ENCODE data around the gene FAM47C. TPM values are rescaled to one million over a fixed set of nuclear protein-coding genes. Genes with fewer than 3 reads are reported as not detected.
"Not testable (repeated sequence)": the region's sequence is repeated elsewhere in the genome, so short reads cannot be mapped to it uniquely, and the experiment has no call there.

Gene FAM47C
- total RNA-seq: not detected
- not detected for total RNA-seq (2013)

- H3K9me3 ChIP-seq (ENCODE audit: control insufficient read depth, insufficient read depth, low read length); H3K4me3 Mint-ChIP-seq; H3K27me3 ChIP-seq (ENCODE audit: control insufficient read depth, insufficient read depth, low read length); DNase-seq; H3K27me3 Mint-ChIP-seq (ENCODE audit: low read depth in 2 of 2); H3K27ac ChIP-seq (ENCODE audit: low read length); intact Hi-C loops (cut with micrococcal nuclease); H3K9me3 Mint-ChIP-seq; H3K27ac Mint-ChIP-seq; H3K36me3 Mint-ChIP-seq; H3K4me1 Mint-ChIP-seq; H3K4me3 ChIP-seq (ENCODE audit: low read length); ATAC-seq; H3K36me3 ChIP-seq (ENCODE audit: control insufficient read depth, insufficient read depth, low read length); H3K4me1 ChIP-seq (ENCODE audit: control insufficient read depth, insufficient read depth, low read length): not testable (repeated sequence)
- WGBS (ENCODE audit: insufficient coverage): 89% methylated on average over 24 of the region's 24 CpGs
Observed at GRCh38 chrX:37008182-37008581, at the start of gene FAM47C. Gene FAM47C, plus strand, starts transcription at chrX:37008366. Its CDS starts 45 bp downstream, at chrX:37008411.

GRCh38 chrX:36961590-36961989, 46.6 kb upstream of the FAM47C start:
- Histone ChIP-seq H3K27ac (ENCODE audit: low read length) (no peak overlapping the region), H3K9me3 (ENCODE audit: control insufficient read depth, insufficient read depth, low read length) (no peaks in the 10 kb centered on the region), H3K27me3 (ENCODE audit: control insufficient read depth, insufficient read depth, low read length) (no peaks in the 10 kb centered on the region), H3K4me3 (ENCODE audit: low read length) (no peak overlapping the region), H3K4me1 (ENCODE audit: control insufficient read depth, insufficient read depth, low read length) (no peaks in the 10 kb centered on the region), H3K36me3 (ENCODE audit: control insufficient read depth, insufficient read depth, low read length) (no peaks in the 10 kb centered on the region)
- ATAC-seq: no peak
- Mint-ChIP-seq H3K4me1 (no peaks in the 10 kb centered on the region), H3K27me3 (ENCODE audit: low read depth in 2 of 2) (peaks cover 12 to 18% of the 10 kb centered on the region in 2 donors), H3K27ac (no peak overlapping the region), H3K4me3 (no peak overlapping the region), H3K9me3 (no peaks in the 10 kb centered on the region), H3K36me3 (no peaks in the 10 kb centered on the region)
- WGBS (ENCODE audit: insufficient coverage): 73% methylated on average over 7 of the region's 10 CpGs
- intact Hi-C loops (cut with micrococcal nuclease): no loop called here
- no peak for TF ChIP-seq CTCF (IDR thresholded peaks at IDR 0.05)
- DNase-seq: no peak

- no peaks in the 10 kb centered on the region for H3K36me3 Mint-ChIP-seq
- no peak for TF ChIP-seq CTCF (IDR thresholded peaks at IDR 0.05)
- no peak overlapping the region for H3K4me3 ChIP-seq (ENCODE audit: low read length)
- H3K4me1 Mint-ChIP-seq: no peaks in the 10 kb centered on the region
- H3K36me3 ChIP-seq (ENCODE audit: control insufficient read depth, insufficient read depth, low read length): no peaks in the 10 kb centered on the region
- no peaks in the 10 kb centered on the region for H3K9me3 ChIP-seq (ENCODE audit: control insufficient read depth, insufficient read depth, low read length)
- H3K4me3 Mint-ChIP-seq: no peak overlapping the region
- H3K27ac Mint-ChIP-seq: no peak overlapping the region
- no peak overlapping the region for H3K27ac ChIP-seq (ENCODE audit: low read length)
- DNase-seq (no peak), ATAC-seq (no peak)
- no peaks in the 10 kb centered on the region for H3K4me1 ChIP-seq (ENCODE audit: control insufficient read depth, insufficient read depth, low read length)
- no peaks in the 10 kb centered on the region for H3K27me3 ChIP-seq (ENCODE audit: control insufficient read depth, insufficient read depth, low read length)
- peaks cover 5 to 18% of the 10 kb centered on the region in 2 donors for H3K27me3 Mint-ChIP-seq (ENCODE audit: low read depth in 2 of 2)
- intact Hi-C loops (cut with micrococcal nuclease): no loop called here
- 18% methylated on average over 60 of the region's 63 CpGs for WGBS (ENCODE audit: insufficient coverage)
- H3K9me3 Mint-ChIP-seq: peaks cover 0 to 3% of the 10 kb centered on the region in 2 donors
Observed at GRCh38 chrX:36963069-36963808, 44.9 kb upstream of the FAM47C start.

- no peak overlapping the region for H3K4me3 Mint-ChIP-seq
- H3K27ac ChIP-seq (ENCODE audit: low read length): no peak overlapping the region
- H3K9me3 ChIP-seq (ENCODE audit: control insufficient read depth, insufficient read depth, low read length): no peaks in the 10 kb centered on the region
- H3K36me3 ChIP-seq (ENCODE audit: control insufficient read depth, insufficient read depth, low read length): no peaks in the 10 kb centered on the region
- H3K9me3 Mint-ChIP-seq: peaks cover 0 to 3% of the 10 kb centered on the region in 2 donors
- no peaks in the 10 kb centered on the region for H3K27me3 ChIP-seq (ENCODE audit: control insufficient read depth, insufficient read depth, low read length)
- ATAC-seq (no peak), DNase-seq (no peak)
- H3K27me3 Mint-ChIP-seq (ENCODE audit: low read depth in 2 of 2): peaks cover 0 to 12% of the 10 kb centered on the region in 2 donors
- intact Hi-C loops (cut with micrococcal nuclease): no loop called here
- H3K27ac Mint-ChIP-seq: no peak overlapping the region
- no peak overlapping the region for H3K4me3 ChIP-seq (ENCODE audit: low read length)
- TF ChIP-seq CTCF (IDR thresholded peaks at IDR 0.05): no peak
- no peaks in the 10 kb centered on the region for H3K4me1 ChIP-seq (ENCODE audit: control insufficient read depth, insufficient read depth, low read length)
- WGBS (ENCODE audit: insufficient coverage): 11% methylated on average over 43 of the region's 45 CpGs
- H3K36me3 Mint-ChIP-seq: no peaks in the 10 kb centered on the region
- no peaks in the 10 kb centered on the region for H3K4me1 Mint-ChIP-seq
Observed at GRCh38 chrX:36963852-36964251, 44.3 kb upstream of the FAM47C start.
